Right lobe of liver (tissue), 6 donors: ENCODE results near the gene MLXIPL. TPM values are rescaled to one million over a fixed set of nuclear protein-coding genes. Genes with fewer than 3 reads are reported as not detected.
A peak's percentile ranks its signal among the peaks of the same experiment; 100 is the strongest.
"Not testable (repeated sequence)": the region's sequence is repeated elsewhere in the genome, so short reads cannot be mapped to it uniquely, and the experiment has no call there.

ENCODE experiments used
- ATAC-seq, 4 donors: fragments of 200-7000 bp; cut with Tn5 transposase; one replicate each; pipeline ENCODE4 v1.9.1; 2020; ENCODE audit warnings: mild to moderate bottlenecking in 4 of 4, moderate library complexity in 4 of 4
- DNase-seq, 3 donors: peaks; one replicate each; pipeline ENCODE4 v3.0.0-alpha.2; 2020
- H3K27ac ChIP-seq, 3 donors: fragments of 200-600 bp; one replicate each; pipeline ENCODE4 v1.8.0; 2022
- H3K27me3 ChIP-seq, 2 donors: fragments of 200-600 bp; one replicate each; pipeline ENCODE4 v1.8.0; 2022
- H3K36me3 ChIP-seq, 4 donors: fragments of 200-600 bp; sonication (generic) in 1 of 4; one replicate each; pipeline versions ENCODE4 v1.5.1 to v1.8.0; 2017 to 2022; ENCODE audit warnings: control low read depth in 1 of 4
- H3K4me1 ChIP-seq, 4 donors: fragments of 200-600 bp; sonication (generic) in 1 of 4; one replicate each; pipeline versions ENCODE4 v1.5.1 to v1.8.0; 2017 to 2022; ENCODE audit warnings: control low read depth in 1 of 4
- H3K4me3 ChIP-seq, 3 donors: fragments of 200-600 bp; one replicate each; pipeline ENCODE4 v1.8.0; 2022
- H3K9me3 ChIP-seq, 4 donors: fragments of 200-600 bp; sonication (generic) in 1 of 4; one replicate each; pipeline versions ENCODE4 v1.5.1 to v1.8.0; 2017 to 2022; ENCODE audit warnings: control low read depth in 1 of 4
- POLR2A ChIP-seq: fragments of 450-650 bp; IDR thresholded peaks from one replicate; pipeline ENCODE4 v1.6.1; 2017; ENCODE audit warnings: antibody characterized with exemption, mild to moderate bottlenecking
- WGBS: methylation state at CpG from one replicate; pipeline ENCODE4 v1.1.6; 2018; ENCODE audit warnings: low coverage, low lambda C conversion rate; ENCODE audit not compliant: insufficient coverage; ENCODE audit errors: missing lambda C conversion rate; 5-methylcytosine and 5-hydroxymethylcytosine counted together
- intact Hi-C, 2 donors: fragments of 100-400 bp; cut with DNase I; formaldehyde crosslinking; loops; one replicate each; pipeline versions ENCODE4 v1.11.2 to v1.14.1; 2022
- total RNA-seq, 6 experiments: library from RNA; depleted of rRNA in 2 of 6; stranded (reverse); fragments of >200 nt in 2 of 6; fragmentation: NEBNext Ultra II Directional in 3 of 6; extraction: Animal tissue kit (Norgen Biotek cat#: 25700) in 3 of 6; gene quantifications; one replicate each; pipeline versions ENCODE4 v1.1.0 to v1.2.4, GENCODE V29; 2016 to 2023
- TF ChIP-seq, protein P1 (sequence below), 4 donors: fragments of 200-600 bp in 3 of 4; fragments of 450-650 bp in 1 of 4; IDR thresholded peaks; one replicate each; pipeline versions ENCODE4 v1.5.1 to v1.8.0; 2016 to 2022; ENCODE audit warnings: antibody characterized with exemption in 4 of 4, mild to moderate bottlenecking in 2 of 4
- donor health status: DM: no; HTN: yes; CAD: no.
- donor health status: DM: no; HTN: no; CAD: no.
- donor health status: DM: no; HTN: no; CAD: no.
- donor health status: DM: no; HTN: yes; CAD: no.
- donor health status: DM: no; HTN: yes; CAD: no.

MLXIPL gene
- total RNA-seq, 6 experiments from 2014 or later: 53.5 to 552 (median 225) TPM

DNA sequence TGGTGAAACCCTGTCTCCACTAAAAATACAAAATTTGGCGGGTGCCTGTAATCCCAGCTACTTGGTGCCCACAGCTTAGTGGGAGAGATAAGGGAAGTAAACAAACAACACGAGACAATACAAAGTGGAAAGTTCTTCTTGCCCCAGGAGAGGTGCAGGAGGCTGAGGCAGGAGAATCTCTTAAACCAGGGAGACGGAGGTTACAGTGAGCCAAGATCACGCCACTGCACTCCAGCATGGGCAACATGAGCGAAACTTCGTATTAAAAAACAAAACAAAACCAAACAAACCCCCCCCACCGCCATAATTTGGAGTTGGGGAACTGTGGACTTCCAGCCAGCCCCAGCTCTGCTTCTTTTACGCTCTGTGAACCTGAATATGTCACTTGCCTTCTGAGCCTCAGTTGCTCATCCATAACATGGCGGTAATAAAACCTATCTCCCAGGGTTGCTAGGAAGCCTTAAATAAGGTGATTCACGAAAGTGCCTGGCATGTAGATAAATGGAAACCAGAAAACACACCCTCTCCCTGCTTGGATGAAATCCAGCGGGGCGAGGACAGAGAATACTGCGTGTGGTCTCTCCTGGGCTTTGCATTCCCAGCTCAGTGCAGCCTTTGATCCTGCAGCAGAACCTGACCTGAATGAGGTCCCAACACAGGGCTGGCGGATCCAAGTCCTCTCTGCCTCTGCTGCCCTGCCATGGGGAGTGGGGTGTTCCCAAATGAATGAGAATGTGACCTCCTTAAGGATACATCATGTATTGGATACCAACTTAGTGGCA, 10.2 kb downstream of the MLXIPL start:
- intact Hi-C loops: loop anchor here in 1 of 2 donors (5.0 kb wide), 1 partner anchor 48 kb away; no protein-coding TSS in a partner anchor
- TF ChIP-seq POLR2A: no peak
- TF ChIP-seq, protein P1, sequence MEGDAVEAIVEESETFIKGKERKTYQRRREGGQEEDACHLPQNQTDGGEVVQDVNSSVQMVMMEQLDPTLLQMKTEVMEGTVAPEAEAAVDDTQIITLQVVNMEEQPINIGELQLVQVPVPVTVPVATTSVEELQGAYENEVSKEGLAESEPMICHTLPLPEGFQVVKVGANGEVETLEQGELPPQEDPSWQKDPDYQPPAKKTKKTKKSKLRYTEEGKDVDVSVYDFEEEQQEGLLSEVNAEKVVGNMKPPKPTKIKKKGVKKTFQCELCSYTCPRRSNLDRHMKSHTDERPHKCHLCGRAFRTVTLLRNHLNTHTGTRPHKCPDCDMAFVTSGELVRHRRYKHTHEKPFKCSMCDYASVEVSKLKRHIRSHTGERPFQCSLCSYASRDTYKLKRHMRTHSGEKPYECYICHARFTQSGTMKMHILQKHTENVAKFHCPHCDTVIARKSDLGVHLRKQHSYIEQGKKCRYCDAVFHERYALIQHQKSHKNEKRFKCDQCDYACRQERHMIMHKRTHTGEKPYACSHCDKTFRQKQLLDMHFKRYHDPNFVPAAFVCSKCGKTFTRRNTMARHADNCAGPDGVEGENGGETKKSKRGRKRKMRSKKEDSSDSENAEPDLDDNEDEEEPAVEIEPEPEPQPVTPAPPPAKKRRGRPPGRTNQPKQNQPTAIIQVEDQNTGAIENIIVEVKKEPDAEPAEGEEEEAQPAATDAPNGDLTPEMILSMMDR (IDR thresholded peaks at IDR 0.05): no peak

DNA sequence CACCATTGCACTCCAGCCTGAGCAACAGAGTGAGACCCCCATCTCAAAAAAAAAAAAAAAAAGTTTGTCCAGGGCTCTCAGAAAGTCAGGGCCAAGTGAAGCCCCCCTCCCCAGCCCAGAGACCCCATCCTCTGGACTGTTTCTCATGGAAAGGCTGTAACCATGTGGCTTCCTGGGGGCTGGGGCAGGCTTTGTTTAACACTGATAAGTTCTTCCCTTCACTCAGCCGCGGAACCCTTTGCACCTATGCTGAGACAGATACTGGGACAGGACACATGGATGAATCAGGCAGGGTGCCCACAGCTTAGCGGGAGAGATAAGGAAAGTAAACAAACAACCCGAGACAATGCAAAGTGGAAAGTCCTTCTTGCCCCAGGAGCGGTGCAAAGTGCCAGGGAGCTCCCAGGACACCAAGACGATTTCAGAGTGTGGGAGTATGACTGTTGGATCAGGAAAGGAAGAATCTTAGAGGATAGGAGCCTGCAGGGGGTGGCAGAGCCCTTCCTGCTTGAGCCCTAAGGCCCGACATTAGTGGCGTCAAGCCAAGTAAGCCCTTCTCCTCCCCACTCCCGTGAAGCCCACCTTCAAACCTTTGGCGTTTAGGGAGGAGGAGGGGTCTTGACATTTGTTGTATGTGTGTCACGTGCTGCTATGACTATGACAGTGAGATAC, 11.6 kb downstream of the MLXIPL start:
- 8% methylated on average over 10 of the region's 11 CpGs for WGBS
- TF ChIP-seq, protein P1 (IDR thresholded peaks at IDR 0.05): no peak
- no peak for TF ChIP-seq POLR2A
- Histone ChIP-seq H3K27ac (peak overlapping the region; percentile 23 to 91 (median 82)), H3K4me3 (peak overlapping the region in 2 of 3 donors; percentile 21 to 32), H3K4me1 (peaks cover 0 to 80% (median 36%) of the 10 kb centered on the region in 4 donors), H3K27me3 (no peaks in the 10 kb centered on the region), H3K9me3 (no peaks in the 10 kb centered on the region), H3K36me3 (peaks cover 0 to 55% (median 20%) of the 10 kb centered on the region in 4 donors)
- intact Hi-C loops: loop anchor here in 1 of 2 donors (5.0 kb wide), 1 partner anchor 50 kb away; no protein-coding TSS in a partner anchor
- ATAC-seq: peak; percentile 73 to 87 (median 78)
- DNase-seq: peak; percentile 90 to 97 (median 93)

More for the DNA sequence above, 10.2 kb downstream of the MLXIPL start:
- Histone ChIP-seq H3K27me3 (no peaks in the 10 kb centered on the region), H3K9me3 (no peaks in the 10 kb centered on the region), H3K4me3 (no peak overlapping the region), H3K4me1 (peaks cover 0 to 94% (median 41%) of the 10 kb centered on the region in 4 donors), H3K27ac (peak overlapping the region in 2 of 3 donors; percentile 82 to 91), H3K36me3 (peaks cover 0 to 47% (median 20%) of the 10 kb centered on the region in 4 donors)
- 30% methylated on average over 13 of the region's 14 CpGs for WGBS
- peak in 1 of 3 donors; percentile 75 for DNase-seq
- ATAC-seq: peak; percentile 9 to 51 (median 41)

DNA sequence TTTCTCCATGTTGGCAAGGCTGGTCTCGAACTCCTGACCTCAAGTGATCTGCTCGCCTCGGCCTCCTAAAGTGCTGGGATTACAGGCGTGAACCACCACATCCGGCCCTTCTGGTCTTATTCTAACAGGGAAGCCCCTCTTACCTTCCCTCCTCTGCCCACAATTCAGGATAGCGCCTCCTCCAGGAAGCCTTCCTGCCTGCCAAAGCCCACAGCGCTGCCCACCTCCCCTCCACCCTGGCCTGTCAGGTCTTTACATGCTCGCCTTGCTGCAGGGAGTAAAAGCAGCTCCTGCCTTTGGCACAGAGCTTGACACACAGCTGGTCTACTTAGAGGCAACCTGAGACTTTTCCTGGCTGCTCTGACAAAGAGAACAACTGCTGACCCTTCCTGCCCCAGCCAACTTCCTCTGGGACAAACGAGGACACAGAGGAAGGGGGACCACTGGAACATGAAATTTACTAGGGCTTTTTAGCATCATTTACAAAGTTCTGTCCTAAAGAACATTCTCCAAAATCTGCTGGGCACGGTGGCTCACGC, 13.2 kb downstream of the MLXIPL start:
- 57% methylated on average over 4 of the region's 11 CpGs for WGBS

DNA sequence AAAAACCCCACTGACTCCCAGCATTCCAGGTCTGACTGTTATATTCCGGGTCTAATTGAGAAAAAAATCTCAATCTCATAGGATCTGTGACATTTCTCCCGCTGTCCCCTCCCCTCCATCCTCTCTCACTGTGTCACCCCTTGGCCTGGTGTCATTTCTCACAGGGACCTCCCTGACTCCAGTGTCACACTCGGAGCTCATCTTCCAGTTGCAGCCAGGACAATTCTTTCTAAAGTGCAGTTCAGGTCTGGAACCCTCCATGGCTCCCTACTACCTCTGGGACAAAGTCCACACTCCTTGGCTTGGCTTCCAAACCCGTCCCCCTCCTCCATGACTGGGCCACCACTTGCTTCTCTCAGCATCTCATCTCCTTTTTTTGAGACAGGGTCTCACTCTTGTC, 14.2 kb downstream of the MLXIPL start:
- ATAC-seq: no peak
- intact Hi-C loops: loop anchor here in 1 of 2 donors (5.0 kb wide), 1 partner anchor 52 kb away; no protein-coding TSS in a partner anchor
- DNase-seq: no peak
- no peak overlapping the region for H3K4me3 ChIP-seq
- no peaks in the 10 kb centered on the region for H3K9me3 ChIP-seq
- TF ChIP-seq, protein P1 (IDR thresholded peaks at IDR 0.05): no peak
- no peak for TF ChIP-seq POLR2A
- peak overlapping the region in 1 of 3 donors; percentile 21 for H3K27ac ChIP-seq
- 37% methylated on average over 4 of the region's 4 CpGs for WGBS
- no peaks in the 10 kb centered on the region for H3K27me3 ChIP-seq
- H3K4me1 ChIP-seq: peaks cover 0 to 59% (median 23%) of the 10 kb centered on the region in 4 donors
- peaks cover 0 to 64% (median 26%) of the 10 kb centered on the region in 4 donors for H3K36me3 ChIP-seq

More for the DNA sequence above, 13.2 kb downstream of the MLXIPL start:
- Histone ChIP-seq H3K4me3 (no peak overlapping the region), H3K4me1 (peaks cover 0 to 69% (median 28%) of the 10 kb centered on the region in 4 donors), H3K27ac (peak overlapping the region in 2 of 3 donors; percentile 49 to 91), H3K27me3 (no peaks in the 10 kb centered on the region), H3K9me3 (no peaks in the 10 kb centered on the region), H3K36me3 (peaks cover 0 to 67% (median 24%) of the 10 kb centered on the region in 4 donors)
- DNase-seq (no peak), ATAC-seq (no peak)
- intact Hi-C loops: loop anchor here in 1 of 2 donors (5.0 kb wide), 1 partner anchor 51 kb away; no protein-coding TSS in a partner anchor
- TF ChIP-seq, protein P1 (IDR thresholded peaks at IDR 0.05): no peak
- TF ChIP-seq POLR2A: no peak

DNA sequence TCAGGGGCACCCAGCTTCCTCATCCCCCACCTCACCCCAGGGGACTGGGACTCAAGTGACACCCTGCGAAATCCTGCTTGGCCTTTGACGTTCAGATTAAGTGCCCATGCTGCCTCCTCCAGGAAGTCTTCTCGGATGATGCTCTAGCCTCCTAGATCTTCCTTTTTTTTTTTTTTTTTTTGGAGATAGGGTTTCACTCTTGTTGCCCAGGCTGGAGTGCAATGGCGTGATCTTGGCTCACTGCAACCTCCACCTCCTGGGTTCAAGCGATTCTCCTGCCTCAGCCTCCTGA, 16.7 kb downstream of the MLXIPL start:
- intact Hi-C loops: loop anchor here (5.0 to 10.0 kb wide), 2 partner anchors 67 to 120 kb away; no protein-coding TSS in a partner anchor
- 31% methylated on average over 2 of the region's 5 CpGs for WGBS

More for the DNA sequence above, 16.7 kb downstream of the MLXIPL start:
- H3K27me3 ChIP-seq, ATAC-seq, H3K9me3 ChIP-seq, H3K27ac ChIP-seq, H3K4me3 ChIP-seq, DNase-seq: not testable (repeated sequence)
- Histone ChIP-seq H3K36me3 (peaks cover 0 to 55% (median 20%) of the 10 kb centered on the region in 4 donors), H3K4me1 (peaks cover 0 to 35% (median 15%) of the 10 kb centered on the region in 4 donors)
